ENCODE data around the gene TEX11.
"Not testable (repeated sequence)": the region's sequence is repeated elsewhere in the genome, so short reads cannot be mapped to it uniquely, and the experiment has no call there.

TEX11 gene

GRCh38 chrX:70755850-70756249 lies 152.7 kb downstream of the TEX11 start:
- DNase-seq (ENCODE audit: low spot score) = no peak

GRCh38 chrX:70754169-70754848 lies 154.2 kb downstream of the TEX11 start:
- no peak for DNase-seq (ENCODE audit: low spot score)

- not testable (repeated sequence) for DNase-seq (ENCODE audit: low spot score)
These were observed 174.7 kb downstream of the TEX11 start for GRCh38 chrX:70733774-70734173.

DNA sequence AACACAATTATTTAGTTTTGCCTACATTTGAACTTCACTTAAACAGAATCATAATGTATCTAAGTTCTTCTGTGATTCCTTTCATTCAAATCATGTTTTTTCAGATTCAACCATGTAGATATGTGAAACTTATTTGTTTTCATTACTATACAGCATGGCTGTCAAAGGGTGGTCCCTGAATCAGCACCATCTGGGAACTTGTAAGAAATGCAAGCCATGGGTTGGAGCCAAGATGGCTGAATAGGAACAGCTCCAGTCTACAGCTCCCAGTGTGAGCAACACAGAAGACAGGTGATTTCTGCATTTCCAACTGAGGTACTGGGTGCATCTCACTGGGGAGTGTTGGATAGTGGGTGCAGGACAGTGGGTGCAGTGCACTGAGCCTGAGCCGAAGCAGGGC lies 180.6 kb downstream of the TEX11 start:
- DNase-seq (ENCODE audit: low spot score) = not testable (repeated sequence)

- DNase-seq (ENCODE audit: low spot score) = no peak
These were observed 187.8 kb downstream of the TEX11 start for GRCh38 chrX:70720721-70721120.

GRCh38 chrX:70711336-70711735 lies 197.2 kb downstream of the TEX11 start:
- DNase-seq (ENCODE audit: low spot score) = not testable (repeated sequence)

- DNase-seq (ENCODE audit: low spot score) = no peak
These were observed 214.0 kb downstream of the TEX11 start for GRCh38 chrX:70694339-70695122.

GRCh38 chrX:70679455-70679854 lies 229.1 kb downstream of the TEX11 start:
- not testable (repeated sequence) for DNase-seq (ENCODE audit: low spot score)

DNA sequence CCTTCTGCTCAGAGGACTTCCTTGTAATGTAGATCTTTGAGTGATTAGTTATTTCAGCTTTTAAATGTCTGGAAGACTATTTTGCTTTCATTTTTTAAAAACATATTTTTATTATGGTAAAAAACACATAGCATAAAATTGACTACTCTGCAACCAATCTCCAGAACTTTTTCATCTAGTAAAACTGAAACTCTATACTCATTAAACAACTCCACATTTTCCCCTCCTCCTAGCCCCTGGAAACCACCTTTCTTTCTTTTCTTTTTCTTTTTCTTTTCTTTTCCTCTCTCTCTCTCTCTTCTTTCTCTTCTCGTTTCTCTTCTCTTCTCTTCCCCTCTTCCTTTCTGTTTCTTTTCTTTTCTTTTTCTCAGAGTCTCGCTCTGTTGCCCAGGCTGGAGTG lies 233.2 kb downstream of the TEX11 start:
- DNase-seq (ENCODE audit: low spot score) = no peak

GRCh38 chrX:70672326-70672725 lies 236.2 kb downstream of the TEX11 start:
- DNase-seq (ENCODE audit: low spot score) = no peak

DNA sequence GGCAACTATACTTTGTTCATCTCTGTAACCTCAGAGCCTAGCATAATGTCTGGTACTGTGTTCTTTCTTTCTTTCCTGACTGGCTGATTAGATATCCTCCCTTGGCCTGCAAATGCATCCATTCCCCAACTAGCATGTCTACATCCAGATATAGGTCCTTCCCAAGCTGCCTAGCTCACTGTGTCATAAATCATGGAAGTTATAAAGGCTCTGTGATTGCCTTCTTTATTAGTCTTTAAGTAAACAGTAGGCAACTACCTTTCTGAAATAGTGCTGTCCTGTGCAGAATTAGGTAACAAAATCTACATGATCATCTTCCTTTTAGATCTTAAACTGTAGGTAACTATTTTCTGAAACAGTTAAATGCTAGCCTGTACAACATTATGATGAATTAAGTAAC lies 239.4 kb downstream of the TEX11 start:
- DNase-seq (ENCODE audit: low spot score) = no peak

DNA sequence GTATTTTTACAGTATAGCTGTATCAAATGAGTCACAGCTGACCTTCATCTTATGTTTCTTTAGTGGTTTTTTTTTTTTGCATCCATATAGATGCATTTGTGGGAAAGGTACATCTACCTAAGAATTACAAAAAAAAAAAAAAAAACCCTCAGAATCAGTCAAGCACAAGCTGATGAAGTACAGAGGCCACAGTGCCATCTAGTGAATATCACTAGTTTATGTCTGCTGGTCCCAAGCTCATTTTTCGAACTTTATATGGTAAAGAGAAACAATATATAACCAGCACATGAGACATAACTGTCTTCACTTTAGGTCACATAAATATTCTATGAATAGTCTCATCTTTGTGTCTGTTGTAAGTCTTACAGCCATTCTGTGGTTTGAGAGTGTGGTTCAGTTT lies 243.8 kb downstream of the TEX11 start:
- DNase-seq (ENCODE audit: low spot score) = peak; percentile 13

- not testable (repeated sequence) for DNase-seq (ENCODE audit: low spot score)
These were observed 247.4 kb downstream of the TEX11 start for GRCh38 chrX:70661124-70661523.

- not testable (repeated sequence) for DNase-seq (ENCODE audit: low spot score)
These were observed 251.0 kb downstream of the TEX11 start for GRCh38 chrX:70657546-70657945.

- no peak for DNase-seq (ENCODE audit: low spot score)
These were observed 252.2 kb downstream of the TEX11 start for GRCh38 chrX:70656304-70656703.

DNA sequence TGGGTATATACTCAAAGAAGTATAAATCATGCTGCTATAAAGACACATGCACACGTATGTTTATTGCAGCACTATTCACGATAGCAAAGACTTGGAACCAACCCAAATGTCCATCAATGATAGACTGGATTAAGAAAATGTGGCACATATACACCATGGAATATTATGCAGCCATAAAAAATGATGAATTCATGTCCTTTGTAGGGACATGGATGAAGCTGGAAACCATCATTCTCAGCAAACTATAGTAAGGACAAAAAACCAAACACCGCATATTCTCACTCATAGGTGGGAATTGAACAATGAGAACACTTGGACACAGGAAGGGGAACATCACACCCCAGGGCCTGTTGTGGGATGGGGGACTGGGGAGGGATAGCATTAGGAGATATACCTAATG lies 260.6 kb downstream of the TEX11 start:
- not testable (repeated sequence) for DNase-seq (ENCODE audit: low spot score)

DNA sequence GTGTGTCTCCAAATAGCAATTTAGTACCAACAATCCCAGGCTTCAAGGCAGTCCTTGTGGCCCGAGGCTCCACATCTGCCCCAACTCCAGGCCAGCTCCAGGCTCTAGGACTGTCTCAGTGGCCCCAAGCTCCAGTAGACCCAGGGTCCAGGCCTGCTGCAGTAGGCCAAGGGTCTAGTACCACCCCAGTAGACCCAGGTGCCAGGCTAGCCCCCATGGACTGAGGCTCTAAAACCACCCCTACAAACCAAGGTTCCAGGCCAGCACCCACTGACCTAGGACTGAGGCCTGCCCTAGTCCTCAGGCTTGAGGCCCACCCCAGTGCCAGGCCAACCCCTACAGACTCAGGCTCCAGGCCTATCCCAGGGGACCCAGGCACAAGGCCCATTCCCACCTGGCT lies 272.3 kb downstream of the TEX11 start:
- DNase-seq (ENCODE audit: low spot score) = no peak

DNA sequence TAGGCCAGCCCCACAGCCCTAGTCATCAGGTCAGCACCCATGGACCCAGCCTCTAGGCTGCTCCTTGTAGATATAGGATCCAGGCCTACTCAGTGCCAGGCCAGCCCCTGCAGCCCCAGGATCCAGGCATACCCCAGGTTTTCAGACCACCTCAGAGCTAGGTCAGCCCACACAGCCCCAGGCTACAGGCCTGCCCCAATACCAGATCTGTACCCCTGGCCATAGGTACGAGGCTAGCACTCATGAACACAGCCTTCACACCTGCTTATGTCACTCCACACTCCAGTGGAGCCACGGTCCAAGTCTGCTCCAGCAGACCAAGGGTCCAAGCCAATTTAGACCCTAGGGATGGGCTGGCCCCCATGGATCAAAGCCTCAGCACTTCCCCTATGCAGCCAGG lies 272.8 kb downstream of the TEX11 start:
- DNase-seq (ENCODE audit: low spot score) = no peak

- no peak for DNase-seq (ENCODE audit: low spot score)
These were observed 273.3 kb downstream of the TEX11 start for GRCh38 chrX:70635227-70635626.

DNA sequence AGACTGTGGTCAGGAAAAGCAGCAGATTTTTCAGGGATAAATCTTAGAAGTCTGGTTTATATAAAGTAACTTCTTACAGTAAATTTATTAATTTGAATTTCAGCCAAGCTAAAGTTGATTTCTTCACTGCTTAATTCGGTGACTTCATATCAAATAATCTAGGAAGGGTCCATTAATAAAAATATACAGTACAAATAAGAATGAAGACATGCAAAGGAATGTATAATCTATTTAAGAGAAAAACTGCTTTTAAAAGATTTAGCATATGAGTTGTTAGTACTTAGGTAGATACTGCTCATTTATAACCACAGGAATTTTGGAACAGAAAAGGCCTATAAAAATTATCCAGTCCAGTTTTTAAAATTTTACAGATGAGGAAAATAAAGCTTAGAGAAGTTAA lies 286.8 kb downstream of the TEX11 start:
- DNase-seq (ENCODE audit: low spot score) = no peak

- no peak for DNase-seq (ENCODE audit: low spot score)
These were observed 290.0 kb downstream of the TEX11 start for GRCh38 chrX:70618467-70618866.

- DNase-seq (ENCODE audit: low spot score) = peak; percentile 13
These were observed 295.2 kb downstream of the TEX11 start for GRCh38 chrX:70613295-70613694.

DNA sequence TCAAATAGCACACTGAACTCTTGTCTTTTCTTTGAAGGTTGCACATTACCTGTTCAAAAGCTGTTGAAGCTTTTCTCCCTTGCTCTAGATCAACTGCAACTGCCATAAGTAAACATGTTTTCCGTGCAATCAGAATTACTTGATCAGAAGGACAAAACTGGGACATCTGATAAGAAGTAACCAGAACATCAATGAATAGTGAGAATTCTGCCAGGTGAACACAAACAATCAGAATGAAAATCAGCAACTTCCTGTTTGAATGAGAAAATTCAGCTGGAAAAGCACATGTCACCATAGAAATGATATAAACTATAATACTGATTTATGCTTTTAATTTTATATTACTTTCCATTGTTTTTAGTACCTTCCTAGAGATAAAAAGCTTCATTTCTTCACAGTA lies 303.2 kb downstream of the TEX11 start:
- no peak for DNase-seq (ENCODE audit: low spot score)

DNA sequence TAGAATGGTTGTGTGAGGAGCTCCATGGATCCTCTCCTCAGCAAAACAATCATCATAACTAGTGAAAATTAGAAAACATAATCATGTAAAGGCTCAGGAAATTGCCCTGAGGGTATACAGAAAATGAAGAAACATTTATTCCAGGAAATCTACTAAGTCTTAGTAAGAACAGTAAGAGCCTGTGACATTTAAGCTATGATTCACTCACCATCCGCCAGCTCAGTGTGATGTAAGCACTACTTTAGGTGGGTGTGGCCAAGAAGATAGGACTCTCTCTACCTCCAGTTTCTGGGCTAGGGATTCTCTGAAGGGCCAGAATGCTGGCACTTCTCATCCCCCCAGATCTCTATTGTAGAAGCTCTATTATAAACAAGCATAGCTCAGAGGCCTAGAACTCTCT lies 316.4 kb downstream of the TEX11 start:
- peak; percentile 50 for DNase-seq (ENCODE audit: low spot score)
